Measurements from ENCODE around the gene KRT76.

KRT76 gene

DNA sequence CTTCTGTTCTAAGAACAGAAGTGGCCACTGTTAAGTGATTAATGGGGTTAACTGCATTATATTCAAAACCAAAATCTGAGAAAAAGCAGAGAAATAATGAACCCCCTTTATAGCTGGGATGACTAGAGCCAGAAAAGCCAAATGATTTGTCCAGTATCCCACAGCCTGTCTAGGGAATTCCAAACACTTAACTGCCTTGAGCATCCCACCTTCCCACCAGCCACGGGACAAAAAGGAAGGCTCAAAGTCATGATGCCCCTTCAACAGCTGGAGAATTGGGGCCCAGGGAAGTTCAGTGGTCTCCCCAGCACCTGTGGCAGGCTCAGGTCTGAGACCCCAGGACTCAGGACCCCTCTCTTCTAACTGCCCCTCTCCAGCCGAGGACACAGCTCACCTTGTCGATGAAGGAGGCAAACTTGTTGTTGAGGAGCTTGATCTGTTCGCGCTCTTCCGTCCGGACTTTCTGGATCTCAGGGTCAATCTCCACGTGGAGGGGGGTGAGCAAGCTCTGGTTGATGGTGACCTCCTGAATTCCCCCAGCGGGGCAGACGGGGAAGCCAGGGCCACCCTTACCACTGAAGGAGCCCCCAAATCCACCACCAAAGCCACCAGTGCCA, 36.2 kb upstream of the KRT76 start:
- DNase-seq, result no peak

- DNase-seq, result no peak
Measured at GRCh38 chr12:52812749-52813148, 35.6 kb upstream of the KRT76 start.

DNA sequence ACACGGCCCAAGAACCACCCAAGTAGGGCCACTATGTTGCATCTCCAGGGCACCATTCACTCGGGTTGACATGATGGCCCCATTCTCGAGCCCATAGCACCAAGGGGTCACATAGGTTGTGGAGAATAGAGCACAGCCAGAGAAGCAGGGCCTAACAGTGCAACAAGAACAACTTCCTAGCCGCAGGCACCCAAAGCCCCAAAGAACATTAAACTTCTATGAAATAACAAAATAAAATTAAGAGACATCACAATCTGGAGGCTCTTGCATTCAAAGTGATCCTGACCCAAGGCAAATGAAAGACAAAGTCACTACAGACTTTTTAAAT, 34.9 kb upstream of the KRT76 start:
- DNase-seq, result no peak

- DNase-seq, result no peak
Measured at GRCh38 chr12:52811191-52812072, 34.3 kb upstream of the KRT76 start.

DNA sequence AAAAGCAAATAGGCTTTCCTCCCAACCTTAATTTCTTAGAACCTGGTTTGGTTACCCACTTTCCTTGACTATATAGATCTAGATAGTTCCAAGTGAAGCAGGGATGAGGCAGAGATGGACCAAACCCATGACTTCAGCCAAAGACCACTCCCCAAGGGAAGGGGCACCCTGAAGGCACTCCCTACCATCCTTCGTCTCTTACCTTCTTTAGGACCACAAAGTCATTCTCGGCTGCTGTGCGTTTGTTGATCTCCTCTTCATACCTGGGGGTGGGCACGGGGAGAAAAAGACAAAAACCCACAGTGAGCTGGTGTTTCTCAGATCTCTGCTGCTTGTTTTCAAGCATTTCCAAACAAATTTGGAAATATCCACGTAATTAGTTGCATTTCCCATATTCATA, 33.4 kb upstream of the KRT76 start:
- no peak for DNase-seq

GRCh38 chr12:52809166-52809565, 32.0 kb upstream of the KRT76 start:
- DNase-seq, result no peak

- no peak for DNase-seq
Measured at GRCh38 chr12:52808573-52809160, 31.5 kb upstream of the KRT76 start.

DNA sequence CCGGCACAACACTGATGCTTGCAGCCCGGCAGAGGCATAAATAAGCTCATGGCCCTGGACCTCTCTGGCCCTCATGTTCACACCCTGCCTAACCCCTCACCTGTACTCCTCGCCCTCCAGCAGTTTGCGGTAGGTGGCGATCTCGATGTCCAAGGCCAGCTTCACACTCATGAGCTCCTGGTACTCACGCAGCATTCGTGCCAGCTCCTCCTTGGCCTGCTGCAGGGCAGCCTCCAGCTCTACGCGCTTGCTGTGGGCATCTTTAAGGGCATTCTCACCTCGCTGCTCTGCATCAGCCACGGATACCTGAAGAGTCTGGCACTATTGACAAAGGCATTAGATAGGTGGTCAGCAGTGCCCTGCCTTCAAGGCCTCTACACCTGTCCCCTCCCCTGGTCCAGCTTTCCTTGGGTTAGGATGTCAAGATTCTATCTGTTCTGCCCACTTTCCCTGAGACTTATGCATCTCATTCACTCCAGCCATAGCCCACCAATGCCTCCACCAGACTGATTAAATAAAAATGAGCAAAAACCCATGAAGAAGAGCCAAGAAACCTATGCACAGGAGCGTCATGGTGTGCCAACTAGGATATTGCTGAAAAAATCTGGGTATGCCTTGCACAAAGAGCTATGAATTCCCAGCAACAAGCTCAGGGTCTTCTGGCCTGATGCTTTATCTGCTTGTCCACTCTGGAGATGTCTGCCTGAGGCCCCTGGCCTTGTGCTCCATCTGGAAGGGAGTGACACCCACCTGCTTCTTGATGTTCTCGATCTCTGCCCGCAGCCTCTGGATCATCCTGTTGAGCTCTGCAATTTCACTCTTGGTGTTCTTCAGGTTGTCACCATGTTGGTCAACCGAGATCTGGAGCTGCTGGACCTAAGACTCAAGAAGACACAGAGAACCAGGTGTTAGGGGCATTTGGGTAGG, 30.7 kb upstream of the KRT76 start:
- no peak for DNase-seq

- DNase-seq, result no peak
Measured at GRCh38 chr12:52806821-52807543, 29.8 kb upstream of the KRT76 start.

GRCh38 chr12:52806169-52806811, 29.1 kb upstream of the KRT76 start:
- DNase-seq, result no peak

GRCh38 chr12:52805739-52806138, 28.6 kb upstream of the KRT76 start:
- DNase-seq, result no peak

GRCh38 chr12:52805000-52805399, 27.9 kb upstream of the KRT76 start:
- DNase-seq, result peak in 2 of 4 experiments; percentile 18 to 20

DNA sequence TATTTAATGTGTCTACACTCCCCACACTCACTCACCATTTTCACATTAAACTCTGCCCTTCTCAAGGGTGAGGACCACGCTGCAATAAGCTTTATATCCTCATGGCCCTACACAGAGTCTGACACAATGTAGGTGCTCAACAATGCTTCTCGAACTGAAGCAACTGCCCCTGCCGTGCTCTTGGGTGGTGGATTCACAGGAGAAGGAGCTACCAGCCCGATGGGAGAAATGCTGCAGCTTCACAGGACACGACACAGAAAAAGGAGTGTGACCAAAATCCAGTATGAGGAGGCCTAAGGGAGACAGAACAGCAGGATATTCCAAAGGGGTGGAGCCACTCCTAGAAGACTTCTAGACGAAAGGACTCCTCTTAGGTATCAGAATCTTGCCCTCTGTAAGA, 25.3 kb upstream of the KRT76 start:
- DNase-seq, result no peak

GRCh38 chr12:52801773-52802172, 24.6 kb upstream of the KRT76 start:
- no peak for DNase-seq

DNA sequence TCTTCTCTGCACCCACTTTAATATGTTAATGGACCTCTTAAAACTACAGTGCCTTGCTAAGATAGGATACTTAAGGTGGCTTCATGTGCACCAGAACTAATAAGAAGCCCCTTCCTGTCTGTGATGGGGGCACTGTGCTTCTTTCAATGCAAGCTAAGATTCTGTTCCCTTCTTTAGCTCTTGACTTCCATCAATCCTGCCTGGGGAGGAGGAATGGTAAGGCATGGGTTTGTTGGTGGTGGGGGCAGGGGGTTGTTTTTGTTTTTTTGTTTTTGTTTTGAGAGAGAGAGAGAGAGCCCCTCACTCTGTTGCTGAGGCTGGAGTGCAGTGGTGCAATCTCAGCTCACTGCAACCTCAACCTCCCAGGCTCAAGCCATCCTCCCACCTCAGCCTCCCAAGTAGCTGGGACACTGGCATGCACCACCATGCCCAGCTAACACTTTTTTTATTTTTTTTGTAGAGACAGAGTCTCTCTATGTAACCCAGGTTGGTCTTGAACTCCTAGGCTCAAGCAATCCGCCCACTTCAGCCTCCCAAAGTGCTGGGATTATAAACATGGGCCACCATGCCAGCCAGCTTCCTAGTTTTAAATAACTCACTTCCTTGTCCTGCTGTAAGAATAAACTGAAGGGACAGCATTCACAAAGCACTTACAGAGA, 23.2 kb upstream of the KRT76 start:
- DNase-seq, result peak in 1 of 4 experiments; percentile 13

GRCh38 chr12:52799505-52800211, 22.5 kb upstream of the KRT76 start:
- no peak for DNase-seq

DNA sequence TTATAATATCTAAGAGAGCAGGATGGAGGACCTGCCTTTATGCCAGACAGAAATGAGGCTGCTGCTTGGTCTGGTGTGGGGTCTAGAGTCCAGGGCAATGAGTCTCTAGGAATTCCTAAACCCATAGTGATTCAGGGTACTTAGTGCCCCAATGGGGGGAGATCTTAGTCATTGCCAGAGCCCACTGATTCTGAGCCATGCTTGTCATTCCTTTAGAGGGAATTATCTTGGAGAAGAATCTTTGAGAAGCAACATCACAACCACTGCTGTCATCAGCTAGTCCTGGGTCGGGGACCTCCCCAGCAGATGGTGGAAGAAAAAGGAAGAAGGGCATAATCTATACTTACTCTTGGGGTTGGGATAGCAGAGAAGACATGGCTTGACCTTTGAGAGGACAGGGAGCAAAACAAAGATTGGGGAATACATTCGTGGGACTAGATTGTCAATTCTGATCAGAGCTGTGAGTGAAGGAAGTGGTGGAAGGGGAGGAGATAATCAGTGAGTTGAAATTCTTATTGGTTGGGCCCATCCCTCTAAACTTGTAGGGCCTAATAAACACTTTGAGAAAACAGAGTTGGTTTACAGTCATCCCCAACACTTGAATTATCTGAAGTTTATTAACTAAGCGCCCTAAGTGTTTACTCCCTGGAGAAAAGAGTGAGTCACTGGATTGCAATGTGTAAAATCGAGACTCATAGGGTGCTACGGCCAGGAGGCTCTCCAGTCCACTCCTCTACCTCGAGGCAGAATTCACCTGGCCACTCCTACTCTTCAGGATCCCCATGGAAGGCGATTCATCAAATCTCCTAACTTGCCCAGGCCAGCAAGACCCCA, 21.7 kb upstream of the KRT76 start:
- DNase-seq, result no peak

- no peak for DNase-seq
Measured at GRCh38 chr12:52798003-52798670, 21.0 kb upstream of the KRT76 start.

GRCh38 chr12:52797529-52797894, 20.4 kb upstream of the KRT76 start:
- DNase-seq, result no peak

Data from suppressor macrophage (primary cell).